Parathyroid adenoma (tissue), 2 donors: Measurements from ENCODE around the gene RABL3.

Experiments used
- H2AFZ ChIP-seq: fragments of 300-600 bp; sonication (generic); one replicate; pipeline ENCODE4 v1.7.0; 2017; ENCODE audit warnings: antibody characterized with exemption, mild to moderate bottlenecking
- H3K27ac ChIP-seq: fragments of 300-600 bp; sonication (generic); one replicate; pipeline ENCODE4 v1.7.0; 2017
- H3K27me3 ChIP-seq: fragments of 300-600 bp; sonication (generic); one replicate; pipeline ENCODE4 v1.7.0; 2017; ENCODE audit warnings: low read length; ENCODE audit not compliant: control insufficient read depth, insufficient read depth
- H3K36me3 ChIP-seq: fragments of 300-600 bp; sonication (generic); one replicate; pipeline ENCODE4 v1.7.0; 2017; ENCODE audit warnings: low read length; ENCODE audit not compliant: control insufficient read depth, insufficient read depth
- H3K4me1 ChIP-seq: fragments of 300-600 bp; sonication (generic); one replicate; pipeline ENCODE4 v1.7.0; 2017; ENCODE audit warnings: control low read depth
- H3K4me2 ChIP-seq: fragments of 300-600 bp; sonication (generic); one replicate; pipeline ENCODE4 v1.7.0; 2017; ENCODE audit warnings: low read length
- H3K4me3 ChIP-seq: fragments of 300-600 bp; sonication (generic); one replicate; pipeline ENCODE4 v1.7.0; 2017; ENCODE audit warnings: low read depth, low read length
- H3K79me2 ChIP-seq: fragments of 300-600 bp; sonication (generic); one replicate; pipeline ENCODE4 v1.7.0; 2017; ENCODE audit warnings: control low read depth
- H3K9ac ChIP-seq: fragments of 300-600 bp; sonication (generic); one replicate; pipeline ENCODE4 v1.7.0; 2017; ENCODE audit warnings: mild to moderate bottlenecking
- H3K9me3 ChIP-seq: fragments of 300-600 bp; sonication (generic); one replicate; pipeline ENCODE4 v1.7.0; 2017; ENCODE audit warnings: low read length; ENCODE audit not compliant: control insufficient read depth
- CTCF ChIP-seq: fragments of 300-600 bp; sonication (generic); IDR thresholded peaks from one replicate; pipeline ENCODE4 v1.7.0; 2017; ENCODE audit warnings: antibody characterized with exemption, mild to moderate bottlenecking
- donor health status: primary hyperparathyroidism.

RABL3 gene

GRCh38 chr3:120769436-120769835 is 27.1 kb upstream of the RABL3 start:
- Histone ChIP-seq H3K9me3 (no peaks in the 10 kb centered on the region), H3K4me3 (no peak overlapping the region), H3K36me3 (no peaks in the 10 kb centered on the region), H3K9ac (no peak overlapping the region), H3K27me3 (no peaks in the 10 kb centered on the region), H2AFZ (no peak overlapping the region), H3K4me2 (no peak overlapping the region), H3K27ac (no peak overlapping the region), H3K4me1 (peaks cover 9% of the 10 kb centered on the region), H3K79me2 (peaks cover 2% of the 10 kb centered on the region)
- TF ChIP-seq CTCF: no peak

- Histone ChIP-seq H3K4me1 (peaks cover 19% of the 10 kb centered on the region), H3K4me3 (peak overlapping the region; percentile 12), H2AFZ (no peak overlapping the region), H3K4me2 (peak overlapping the region; percentile 27), H3K27ac (peak overlapping the region; percentile 2), H3K27me3 (no peaks in the 10 kb centered on the region), H3K36me3 (no peaks in the 10 kb centered on the region), H3K9ac (no peak overlapping the region), H3K79me2 (peaks cover 9% of the 10 kb centered on the region), H3K9me3 (no peaks in the 10 kb centered on the region)
- no peak for TF ChIP-seq CTCF
Measured at GRCh38 chr3:120767106-120767505, 24.8 kb upstream of the RABL3 start.

GRCh38 chr3:120766576-120766975 is 24.3 kb upstream of the RABL3 start:
- peak overlapping the region; percentile 2 for H3K27ac ChIP-seq
- no peaks in the 10 kb centered on the region for H3K36me3 ChIP-seq
- peak overlapping the region; percentile 27 for H3K4me2 ChIP-seq
- H3K4me3 ChIP-seq: peak overlapping the region; percentile 12
- TF ChIP-seq CTCF: no peak
- H2AFZ ChIP-seq: no peak overlapping the region
- H3K27me3 ChIP-seq: no peaks in the 10 kb centered on the region
- no peak overlapping the region for H3K9ac ChIP-seq
- no peaks in the 10 kb centered on the region for H3K9me3 ChIP-seq
- H3K79me2 ChIP-seq: peaks cover 9% of the 10 kb centered on the region
- peaks cover 19% of the 10 kb centered on the region for H3K4me1 ChIP-seq

GRCh38 chr3:120765830-120766493 is 23.6 kb upstream of the RABL3 start:
- Histone ChIP-seq H3K4me2 (no peak overlapping the region), H3K9me3 (no peaks in the 10 kb centered on the region), H3K36me3 (no peaks in the 10 kb centered on the region), H3K27me3 (no peaks in the 10 kb centered on the region), H2AFZ (no peak overlapping the region), H3K9ac (no peak overlapping the region), H3K4me1 (peaks cover 19% of the 10 kb centered on the region), H3K79me2 (peaks cover 9% of the 10 kb centered on the region), H3K27ac (no peak overlapping the region), H3K4me3 (no peak overlapping the region)
- no peak for TF ChIP-seq CTCF

- TF ChIP-seq CTCF: no peak
- Histone ChIP-seq H3K27me3 (no peaks in the 10 kb centered on the region), H3K36me3 (no peaks in the 10 kb centered on the region), H2AFZ (no peak overlapping the region), H3K9ac (no peak overlapping the region), H3K4me3 (no peak overlapping the region), H3K27ac (no peak overlapping the region), H3K4me2 (no peak overlapping the region), H3K4me1 (peaks cover 19% of the 10 kb centered on the region), H3K79me2 (peaks cover 19% of the 10 kb centered on the region), H3K9me3 (no peaks in the 10 kb centered on the region)
Measured at GRCh38 chr3:120764206-120764605, 21.9 kb upstream of the RABL3 start.
